ENCODE data around the gene TRAPPC2.

Gene TRAPPC2

DNA sequence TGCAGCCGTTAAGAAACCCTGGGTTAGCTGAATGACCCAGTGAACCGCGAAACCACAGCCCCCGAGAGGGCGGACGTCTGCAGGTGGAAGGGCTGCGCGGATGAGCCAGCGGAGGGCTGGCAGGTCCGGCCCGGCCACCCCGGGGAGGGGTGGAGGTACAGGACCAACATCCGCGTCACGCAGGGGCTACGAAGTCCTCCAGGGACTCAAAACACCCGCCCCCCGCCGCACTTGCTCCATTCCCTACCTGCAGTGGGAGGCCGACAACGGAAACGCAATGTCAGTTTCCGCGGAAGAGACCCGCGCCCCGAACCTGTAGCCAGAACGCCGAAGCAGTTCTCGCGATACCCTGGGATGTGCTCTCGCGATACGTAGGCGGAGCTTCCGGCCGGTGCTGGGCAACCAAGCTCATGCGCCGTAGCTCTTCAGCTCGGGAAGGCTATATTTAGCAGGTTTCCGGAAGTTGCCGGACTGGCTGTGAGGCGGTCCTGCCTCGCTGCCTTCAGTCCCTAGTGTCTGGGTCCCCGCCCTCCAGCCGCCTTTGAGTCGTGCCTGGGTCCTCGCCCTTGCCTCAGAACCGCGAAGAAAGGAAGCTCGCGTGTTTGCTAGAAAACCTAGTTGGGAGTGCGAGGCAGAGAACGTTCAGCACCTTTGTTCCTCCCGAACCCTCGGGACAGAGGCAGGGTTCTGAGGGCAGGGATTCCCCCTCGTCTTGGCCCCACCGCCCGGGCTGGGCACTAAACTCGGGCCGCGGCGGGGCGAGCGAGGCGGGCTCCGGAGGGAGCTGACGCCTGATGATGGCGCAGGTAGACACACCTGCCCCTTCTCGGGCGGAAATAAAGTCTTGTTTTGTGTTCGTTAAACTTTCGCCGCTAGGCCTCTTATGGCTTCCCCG lies at the start of gene TRAPPC2, which contains the start of gene OFD1:
TSS of gene TRAPPC2 (minus strand) at position 343 of the 895 bp plus-strand sequence. CDS start 14,657 bp downstream, outside the sequence.
TSS of gene OFD1 (plus strand) at position 471 of the 895 bp plus-strand sequence. CDS start at position 795, 324 bp downstream.
- DNase-seq (ENCODE audit: low read depth), result peak; percentile 94
- no peak for TF ChIP-seq CTCF (conservative IDR thresholded peaks at IDR 0.05; ENCODE audit: low read length)
- H3K4me3 ChIP-seq (ENCODE audit: low read length), result peak within 1 kb of the TSS; percentile 79

DNA sequence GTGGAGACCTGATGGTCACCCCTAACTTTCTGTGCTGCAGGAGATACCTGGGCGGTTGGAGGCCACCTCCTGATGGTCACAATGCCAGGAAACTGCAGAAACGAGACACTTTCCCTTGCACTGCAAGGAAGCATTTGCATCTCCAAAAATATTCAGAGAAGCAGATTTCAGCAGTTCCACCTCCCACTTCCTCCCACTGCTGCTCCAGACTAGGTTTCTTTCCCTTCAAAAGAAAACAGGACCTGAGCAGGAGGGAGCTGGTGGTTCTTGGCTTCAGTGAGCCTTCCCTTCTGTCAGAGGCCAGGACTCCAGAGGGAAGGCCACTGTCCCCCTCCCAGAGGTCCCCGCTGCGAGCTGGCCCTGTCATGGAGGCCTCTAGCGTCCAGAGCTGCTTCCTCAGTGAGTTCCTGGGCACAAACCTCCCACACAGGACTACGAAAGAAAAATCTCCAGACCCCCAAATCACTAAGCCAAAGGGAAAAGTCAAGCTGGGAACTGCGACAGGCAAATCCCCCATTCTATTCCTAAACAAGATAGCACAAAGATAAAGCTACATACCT lies 46.5 kb upstream of the TRAPPC2 start:
- DNase-seq (ENCODE audit: low read depth), result no peak
- no peak overlapping the region for H3K4me3 ChIP-seq (ENCODE audit: low read length)
- TF ChIP-seq CTCF (conservative IDR thresholded peaks at IDR 0.05; ENCODE audit: low read length), result no peak

GRCh38 chrX:13778916-13779315 lies 44.5 kb upstream of the TRAPPC2 start:
- peak; percentile 42 for DNase-seq (ENCODE audit: low read depth)
- no peak; the same call in 1 of the 2 replicates for TF ChIP-seq CTCF (conservative IDR thresholded peaks at IDR 0.05; ENCODE audit: low read length)

GRCh38 chrX:13776387-13776786 lies 42.0 kb upstream of the TRAPPC2 start:
- no peak for DNase-seq (ENCODE audit: low read depth)
- no peak for TF ChIP-seq CTCF (conservative IDR thresholded peaks at IDR 0.05; ENCODE audit: low read length)
- no peak overlapping the region for H3K4me3 ChIP-seq (ENCODE audit: low read length)

More at GRCh38 chrX:13778916-13779315, 44.5 kb upstream of the TRAPPC2 start:
- H3K4me3 ChIP-seq (ENCODE audit: low read length), result no peak overlapping the region

GRCh38 chrX:13775837-13776236 lies 41.4 kb upstream of the TRAPPC2 start:
- no peak for DNase-seq (ENCODE audit: low read depth)
- TF ChIP-seq CTCF (conservative IDR thresholded peaks at IDR 0.05; ENCODE audit: low read length), result no peak
- H3K4me3 ChIP-seq (ENCODE audit: low read length), result no peak overlapping the region

DNA sequence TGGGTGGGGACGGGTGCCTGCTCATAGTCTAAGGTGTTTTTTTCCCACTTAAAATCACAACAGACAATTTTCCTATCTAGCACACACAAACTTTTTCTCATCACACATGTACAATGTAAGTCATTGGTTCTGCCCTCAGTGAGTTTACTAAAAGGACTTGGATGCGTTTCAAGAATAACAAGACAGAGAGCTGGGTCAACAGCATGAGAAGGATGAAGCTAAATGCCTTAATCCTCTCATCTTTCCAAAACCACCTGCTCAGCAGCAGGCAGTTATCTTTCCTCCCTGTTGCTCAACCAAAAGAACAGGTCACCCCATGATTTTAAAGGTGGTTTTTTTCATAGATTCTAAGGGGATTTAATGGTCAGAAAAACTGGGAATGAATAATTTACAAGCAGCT lies 40.3 kb upstream of the TRAPPC2 start:
- no peak overlapping the region for H3K4me3 ChIP-seq (ENCODE audit: low read length)
- no peak for TF ChIP-seq CTCF (conservative IDR thresholded peaks at IDR 0.05; ENCODE audit: low read length)
- DNase-seq (ENCODE audit: low read depth), result no peak

All from AG10803 (cell line).